ENCODE measurements around the gene SLX4IP. TPM values are rescaled to one million over a fixed set of nuclear protein-coding genes. Genes with fewer than 3 reads are reported as not detected.

The SLX4IP gene
- total RNA-seq, 4 donors from 2014 or later: 6.3 to 8.3 (median 7.4) TPM

- intact Hi-C loops (cut with DNase I): loop anchor here (10.0 kb wide), 1 partner anchor 237 kb away; the partner anchor contains the start of gene JAG1
- no peak for TF ChIP-seq POLR2A (IDR thresholded peaks at IDR 0.05)
- TF ChIP-seq CTCF (IDR thresholded peaks at IDR 0.05): no peak
- H3K4me1 ChIP-seq: peaks cover 1 to 7% of the 10 kb centered on the region in 2 donors
- no peak overlapping the region for H3K27ac ChIP-seq
- DNase-seq: no peak
- no peaks in the 10 kb centered on the region for H3K9me3 ChIP-seq
- H3K27me3 ChIP-seq: no peaks in the 10 kb centered on the region
- H3K4me3 ChIP-seq (replicated peaks in 1 of 3): no peak overlapping the region
- 74% methylated on average over 4 of the region's 4 CpGs for WGBS, 2 donors
- no peaks in the 10 kb centered on the region for H3K36me3 ChIP-seq
Observed at GRCh38 chr20:10438217-10438616, 3.1 kb downstream of the SLX4IP start.

GRCh38 chr20:10443936-10444335, 8.8 kb downstream of the SLX4IP start:
- intact Hi-C loops (cut with DNase I): no loop called here
- WGBS, 2 donors: 89 to 96% methylated on average over 2 of the region's 2 CpGs
- Histone ChIP-seq H3K27me3 (no peaks in the 10 kb centered on the region), H3K9me3 (no peaks in the 10 kb centered on the region), H3K4me3 (replicated peaks in 1 of 3) (no peak overlapping the region), H3K27ac (no peak overlapping the region), H3K36me3 (no peaks in the 10 kb centered on the region), H3K4me1 (no peaks in the 10 kb centered on the region)
- DNase-seq: no peak
- TF ChIP-seq CTCF (IDR thresholded peaks at IDR 0.05): no peak
- TF ChIP-seq POLR2A (IDR thresholded peaks at IDR 0.05): no peak

GRCh38 chr20:10445758-10446157, 10.7 kb downstream of the SLX4IP start:
- WGBS, 2 donors: 90 to 93% methylated on average over 4 of the region's 4 CpGs

GRCh38 chr20:10447028-10447427, 11.9 kb downstream of the SLX4IP start:
- no peak for DNase-seq
- Histone ChIP-seq H3K4me3 (replicated peaks in 1 of 3) (no peak overlapping the region), H3K27ac (no peak overlapping the region), H3K9me3 (no peaks in the 10 kb centered on the region), H3K27me3 (no peaks in the 10 kb centered on the region), H3K36me3 (no peaks in the 10 kb centered on the region), H3K4me1 (no peaks in the 10 kb centered on the region)
- TF ChIP-seq CTCF (IDR thresholded peaks at IDR 0.05): no peak
- no peak for TF ChIP-seq POLR2A (IDR thresholded peaks at IDR 0.05)
- intact Hi-C loops (cut with DNase I): no loop called here
- WGBS, 2 donors: 58 to 79% methylated on average over 3 of the region's 3 CpGs

More at GRCh38 chr20:10445758-10446157, 10.7 kb downstream of the SLX4IP start:
- H3K36me3 ChIP-seq: no peaks in the 10 kb centered on the region
- TF ChIP-seq POLR2A (IDR thresholded peaks at IDR 0.05) (no peak), CTCF (IDR thresholded peaks at IDR 0.05) (no peak)
- no peak overlapping the region for H3K27ac ChIP-seq
- H3K9me3 ChIP-seq: no peaks in the 10 kb centered on the region
- intact Hi-C loops (cut with DNase I): no loop called here
- H3K4me1 ChIP-seq: no peaks in the 10 kb centered on the region
- H3K4me3 ChIP-seq (replicated peaks in 1 of 3): no peak overlapping the region
- no peaks in the 10 kb centered on the region for H3K27me3 ChIP-seq
- no peak for DNase-seq

- TF ChIP-seq POLR2A (IDR thresholded peaks at IDR 0.05): no peak
- DNase-seq: no peak
- H3K4me3 ChIP-seq (replicated peaks in 1 of 3): no peak overlapping the region
- H3K4me1 ChIP-seq: no peaks in the 10 kb centered on the region
- H3K27me3 ChIP-seq: no peaks in the 10 kb centered on the region
- H3K36me3 ChIP-seq: no peaks in the 10 kb centered on the region
- no peaks in the 10 kb centered on the region for H3K9me3 ChIP-seq
- no peak overlapping the region for H3K27ac ChIP-seq
- intact Hi-C loops (cut with DNase I): no loop called here
- 91 to 93% methylated on average over 6 of the region's 6 CpGs for WGBS, 2 donors
Observed at GRCh38 chr20:10448270-10449156, 13.4 kb downstream of the SLX4IP start.
